Effector CD4-positive, alpha-beta T cell (primary cell): ENCODE results near the gene POC5.

Source experiments
- DNase-seq: peaks from one replicate; pipeline ENCODE4 v3.0.0-alpha.2; 2020

The POC5 gene

GRCh38 chr5:75659791-75660450, 57.3 kb downstream of the POC5 start:
- DNase-seq, result no peak

DNA sequence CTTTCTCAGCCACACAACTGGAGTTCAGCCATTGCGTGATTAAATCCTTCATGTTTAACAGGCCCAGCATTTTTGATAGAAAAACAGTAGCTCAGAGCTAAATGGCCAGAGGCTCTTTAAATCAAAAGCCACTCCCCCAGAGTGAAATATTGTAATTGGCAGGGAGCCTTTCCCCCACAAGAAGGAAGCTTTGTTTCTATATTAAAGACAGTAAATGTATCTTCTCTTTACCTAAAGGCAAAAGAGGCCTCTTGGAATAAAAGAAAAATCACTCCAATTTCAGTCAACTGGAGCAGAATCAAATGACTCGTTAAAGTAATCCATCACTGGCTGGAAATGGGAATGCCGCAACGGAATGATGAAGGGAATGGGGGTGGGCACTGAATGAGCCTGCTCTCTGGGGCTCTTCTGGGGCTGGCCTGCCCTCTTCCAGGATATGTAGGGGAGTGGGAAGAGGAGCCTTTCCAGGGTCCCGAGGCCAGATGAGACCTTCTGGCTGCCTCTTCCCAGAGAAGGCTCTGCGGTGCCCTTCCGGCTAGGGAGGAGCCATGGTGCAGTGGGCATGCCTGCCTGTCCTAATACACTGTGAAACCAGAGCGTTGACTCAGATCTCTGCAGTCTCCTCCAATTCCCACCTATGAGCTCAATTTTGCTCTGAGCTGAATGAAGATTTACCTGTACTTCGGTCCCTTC, 60.8 kb downstream of the POC5 start:
- no peak for DNase-seq

- no peak for DNase-seq
Observed at GRCh38 chr5:75654693-75655295, 62.4 kb downstream of the POC5 start.

DNA sequence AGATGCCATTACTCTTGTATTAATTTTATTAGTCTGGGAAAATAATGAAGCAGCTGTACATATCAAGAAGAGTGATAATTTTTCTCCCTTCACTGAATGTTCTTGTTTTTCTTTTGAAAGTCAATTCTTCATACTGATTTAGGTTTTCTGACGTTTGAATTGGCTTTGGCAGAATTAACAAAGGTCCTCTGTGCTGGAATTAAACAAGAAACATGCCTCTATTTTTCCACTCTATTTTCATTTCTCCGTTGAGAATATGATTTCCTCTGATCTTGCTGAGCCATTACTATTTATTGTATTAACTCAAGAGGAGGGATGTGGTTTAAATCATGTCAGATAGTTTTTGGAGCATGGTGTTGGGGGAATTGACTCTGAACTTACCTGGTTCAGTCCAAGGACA, 63.7 kb downstream of the POC5 start:
- no peak for DNase-seq

GRCh38 chr5:75651575-75652238, 65.5 kb downstream of the POC5 start:
- no peak for DNase-seq

DNA sequence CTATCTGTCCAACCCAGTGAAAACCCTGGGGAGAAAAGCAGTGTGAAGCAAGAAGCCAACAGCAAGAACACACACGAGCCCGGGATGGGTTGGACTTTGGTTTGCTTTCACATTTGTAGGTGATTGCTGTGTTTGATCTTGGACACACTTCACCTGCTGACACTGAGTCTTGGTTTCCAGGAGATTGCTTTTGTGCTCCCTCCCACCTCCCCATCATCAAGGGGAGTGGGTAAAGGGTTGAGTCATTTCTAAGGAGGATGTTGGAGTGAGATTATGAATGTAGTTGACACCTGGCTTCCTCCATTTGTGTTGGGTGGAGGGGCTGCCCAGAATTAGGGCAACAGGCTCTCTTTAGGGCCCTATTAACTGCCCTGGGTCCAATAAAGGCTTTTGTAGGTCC, 68.5 kb downstream of the POC5 start:
- DNase-seq, result no peak

DNA sequence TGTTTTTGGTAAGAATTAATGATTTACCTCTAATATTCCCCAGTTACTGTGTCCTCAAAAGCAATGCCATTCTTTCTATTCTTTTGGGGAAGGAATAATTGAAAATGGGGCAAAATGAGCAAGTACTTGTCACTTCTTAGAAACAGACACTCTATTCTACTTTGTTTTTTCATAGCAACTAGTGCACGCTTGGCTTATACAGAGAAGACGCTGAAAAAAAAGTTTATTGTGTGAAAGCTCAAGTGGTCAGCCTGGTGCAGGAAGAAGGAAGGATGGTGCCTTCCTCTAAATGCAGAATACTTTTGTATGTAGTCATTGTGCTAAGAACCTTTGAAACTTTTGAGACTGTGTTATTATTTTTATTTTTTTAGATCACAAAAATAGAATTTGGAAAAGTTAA, 76.4 kb downstream of the POC5 start:
- no peak for DNase-seq

DNA sequence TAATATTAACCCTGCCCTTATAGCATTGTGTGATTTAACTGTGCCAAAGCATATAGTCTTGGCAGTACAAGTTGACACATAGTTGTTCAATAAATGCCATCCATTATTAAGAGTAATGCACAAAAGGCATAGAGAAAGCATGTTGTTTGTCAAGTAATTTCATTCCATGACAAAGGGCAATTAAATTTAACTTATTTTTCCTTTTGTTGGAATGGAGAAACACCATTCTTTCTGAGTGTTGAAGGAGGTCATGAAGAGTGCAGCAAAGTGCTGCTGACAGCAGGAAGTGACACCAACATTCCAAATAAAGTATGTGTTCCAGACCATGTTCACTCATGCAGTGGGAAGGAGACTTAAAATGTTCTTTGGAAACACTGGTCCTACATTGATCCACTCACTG, 76.8 kb downstream of the POC5 start:
- DNase-seq, result no peak

DNA sequence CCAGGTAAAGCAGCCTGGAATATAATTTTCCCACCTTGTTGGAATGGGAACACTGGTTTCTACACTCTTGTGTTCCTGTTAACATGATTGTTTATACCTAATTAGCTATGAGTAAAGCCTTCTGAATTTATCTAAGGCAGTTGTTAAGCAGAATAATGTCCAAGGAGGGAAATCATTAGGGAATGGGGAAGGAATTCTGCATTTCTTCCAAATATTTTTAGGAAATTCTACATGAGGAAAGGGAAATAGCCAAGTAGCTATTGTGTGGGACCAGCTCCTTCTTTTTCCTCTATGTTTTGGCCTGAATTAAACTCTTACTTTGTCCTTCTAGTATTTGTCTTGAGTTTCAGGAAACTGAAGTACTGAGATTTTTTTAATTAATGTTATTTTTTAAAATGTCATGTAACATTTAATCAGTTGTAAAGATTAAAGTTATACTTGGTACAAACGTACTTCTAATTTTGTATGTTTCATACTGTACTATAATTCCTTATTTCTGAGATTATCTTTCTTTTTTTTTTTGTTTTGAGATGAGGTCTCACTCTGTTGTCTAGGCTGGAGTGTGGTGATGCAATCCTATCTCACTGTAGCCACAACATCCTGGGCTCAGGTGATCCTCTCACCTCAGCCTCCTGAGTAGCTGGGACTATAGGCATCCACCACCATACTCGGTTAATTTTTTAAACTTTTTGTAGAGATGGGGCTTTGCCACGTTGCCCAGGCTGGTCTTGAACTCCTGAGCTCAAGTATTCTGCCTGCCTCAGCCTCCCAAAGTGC, 77.5 kb downstream of the POC5 start:
- DNase-seq, result no peak

DNA sequence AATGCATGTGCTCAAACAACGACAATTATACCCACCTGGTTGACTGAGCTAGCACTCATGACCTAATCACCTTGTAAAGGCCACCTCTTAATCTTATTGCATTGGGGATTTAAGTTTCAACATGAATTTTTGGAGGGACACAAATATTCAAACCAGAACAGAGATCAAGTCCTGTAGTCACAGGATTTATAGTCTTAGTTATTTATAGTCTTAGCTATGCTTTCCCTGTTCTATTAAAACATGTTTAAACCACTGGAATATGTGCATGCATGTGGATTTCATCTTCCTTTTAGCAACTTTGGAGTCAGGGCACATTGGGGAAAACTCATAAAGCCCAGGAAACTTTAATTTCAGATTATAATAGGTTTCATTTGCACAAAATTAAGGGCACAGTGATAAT, 79.3 kb downstream of the POC5 start:
- DNase-seq, result no peak

- no peak for DNase-seq
Observed at GRCh38 chr5:75632321-75632720, 84.9 kb downstream of the POC5 start.

DNA sequence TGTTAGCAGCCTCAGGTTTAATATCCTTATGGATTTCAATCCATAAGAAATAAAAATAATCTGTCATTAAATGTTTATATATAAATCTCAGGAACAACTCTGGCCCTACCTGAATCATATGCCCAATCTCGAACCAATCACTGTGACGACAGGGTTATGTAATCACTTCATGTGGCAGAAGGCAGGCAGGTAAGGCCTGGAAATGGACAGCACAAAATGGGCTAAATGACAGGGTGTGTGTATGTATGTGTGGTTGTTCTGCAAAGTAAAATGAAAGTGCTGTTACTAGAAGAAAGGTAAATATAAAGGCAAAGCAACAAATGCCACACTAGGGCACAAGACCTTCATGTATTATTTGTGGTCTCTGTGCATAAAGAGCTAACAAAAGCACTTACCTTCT, 86.4 kb downstream of the POC5 start:
- no peak for DNase-seq

GRCh38 chr5:75627801-75628200, 89.4 kb downstream of the POC5 start:
- DNase-seq, result no peak

DNA sequence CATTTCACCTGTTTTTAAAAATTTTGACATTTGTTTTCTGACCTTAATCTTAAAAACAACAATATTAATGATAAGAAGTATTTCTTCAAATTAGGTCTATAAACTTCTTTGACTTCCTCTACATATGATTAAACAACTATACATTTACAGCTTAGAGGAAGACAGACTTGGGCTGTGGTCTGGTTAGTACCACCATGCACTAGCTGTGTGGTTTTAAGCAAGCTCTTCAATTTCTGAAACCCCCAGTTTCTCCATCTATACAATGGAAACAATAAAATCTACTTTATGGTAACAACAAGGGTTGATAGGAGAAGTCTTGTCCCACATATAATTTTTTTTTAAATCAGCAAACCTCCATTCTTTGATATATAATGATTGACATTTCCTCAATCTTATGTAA, 90.3 kb downstream of the POC5 start:
- DNase-seq, result no peak
